Smooth muscle cell (in vitro differentiated cells): ENCODE data around the gene TOM1. TPM values are rescaled to one million over a fixed set of nuclear protein-coding genes. Genes with fewer than 3 reads are reported as not detected.

ENCODE experiments used
- DNase-seq: peaks from one replicate; lab custom pipeline; 2025; ENCODE audit not compliant: unreplicated experiment; lab: John Stamatoyannopoulos, UW
- H2AFZ ChIP-seq: fragments of 200-600 bp; sonication (generic); 2 replicates; pipeline ENCODE4 v1.6.0; 2016; ENCODE audit warnings: antibody characterized with exemption, low read depth, mild to moderate bottlenecking
- H3F3A ChIP-seq: fragments of 200-600 bp; sonication (generic); 2 replicates; pipeline ENCODE4 v1.6.0; 2017; ENCODE audit warnings: antibody characterized with exemption, low read depth
- H3K27ac ChIP-seq: fragments of 200-600 bp; sonication (generic); 2 replicates; pipeline ENCODE4 v1.5.1; 2016; ENCODE audit warnings: low read depth, mild to moderate bottlenecking
- H3K27me3 ChIP-seq: fragments of 200-600 bp; sonication (generic); 2 replicates; pipeline ENCODE4 v1.6.1; 2016; ENCODE audit warnings: low read depth, mild to moderate bottlenecking
- H3K36me3 ChIP-seq: fragments of 200-600 bp; sonication (generic); 2 replicates; pipeline ENCODE4 v1.5.1; 2016; ENCODE audit warnings: low read depth
- H3K4me1 ChIP-seq: fragments of 200-600 bp; sonication (generic); 2 replicates; pipeline ENCODE4 v1.5.1; 2016; ENCODE audit warnings: low read depth
- H3K4me2 ChIP-seq: fragments of 200-600 bp; sonication (generic); 2 replicates; pipeline ENCODE4 v1.6.0; 2016; ENCODE audit warnings: mild to moderate bottlenecking
- H3K4me3 ChIP-seq: fragments of 200-600 bp; sonication (generic); 2 replicates; pipeline ENCODE4 v1.5.1; 2016; ENCODE audit warnings: mild to moderate bottlenecking
- H3K79me2 ChIP-seq: fragments of 200-600 bp; sonication (generic); 2 replicates; pipeline ENCODE4 v1.6.0; 2016; ENCODE audit warnings: low read depth, mild to moderate bottlenecking
- H3K9ac ChIP-seq: fragments of 200-600 bp; sonication (generic); 2 replicates; pipeline ENCODE4 v1.6.0; 2016; ENCODE audit warnings: low read depth
- H3K9me3 ChIP-seq: fragments of 200-600 bp; sonication (generic); replicated peaks from 2 replicates; pipeline ENCODE4 v1.5.1; 2016; ENCODE audit warnings: low read depth
- H4K20me1 ChIP-seq: fragments of 200-600 bp; sonication (generic); 2 replicates; pipeline ENCODE4 v1.6.0; 2016; ENCODE audit warnings: low read depth
- CTCF ChIP-seq: fragments of 200-600 bp; sonication (generic); IDR thresholded peaks from 2 replicates; pipeline ENCODE4 v1.5.1; 2017; ENCODE audit warnings: borderline replicate concordance, mild to moderate bottlenecking, antibody characterized with exemption; ENCODE audit not compliant: insufficient read depth, poor library complexity, severe bottlenecking
- WGBS: methylation state at CpG from one replicate; pipeline ENCODE4 v1.1.7; 2016; ENCODE audit warnings: low lambda C conversion rate; 5-methylcytosine and 5-hydroxymethylcytosine counted together
- polyA plus RNA-seq: library from polyadenylated mRNA; unstranded; fragments of >200 nt; fragmentation: Nextera tagmentation; extraction: Ambion mirVana; gene quantifications from 2 replicates; pipeline ENCODE4 v1.2.1, GENCODE V29; 2016
- total RNA-seq: library from RNA; depleted of rRNA; stranded (reverse); fragments of >200 nt; gene quantifications from 2 replicates; pipeline ENCODE4 v1.2.3, GENCODE V29; 2014

Gene TOM1
- total and polyA plus RNA-seq, 2 experiments from 2014 or later, result 86.1 to 127 TPM

- WGBS, result 94% methylated on average over 1 of the region's 1 CpG
- H3K27ac ChIP-seq, result no peak overlapping the region
- H3K79me2 ChIP-seq, result peaks cover 25% of the 10 kb centered on the region
- H2AFZ ChIP-seq, result no peak overlapping the region
- H3K36me3 ChIP-seq, result peaks cover 4% of the 10 kb centered on the region
- no peak overlapping the region for H3K4me3 ChIP-seq
- no peak overlapping the region for H3K4me2 ChIP-seq
- H4K20me1 ChIP-seq, result peaks cover 62% of the 10 kb centered on the region
- TF ChIP-seq CTCF, result no peak
- no peaks in the 10 kb centered on the region for H3F3A ChIP-seq
- H3K9me3 ChIP-seq, result no peaks in the 10 kb centered on the region
- no peak overlapping the region for H3K9ac ChIP-seq
- no peaks in the 10 kb centered on the region for H3K4me1 ChIP-seq
- no peak for DNase-seq
- no peaks in the 10 kb centered on the region for H3K27me3 ChIP-seq
Observed at GRCh38 chr22:35275580-35275979, 24.1 kb upstream of the TOM1 start.

GRCh38 chr22:35276019-35276418 is 23.7 kb upstream of the TOM1 start:
- no peak overlapping the region for H3K4me3 ChIP-seq
- H3K4me1 ChIP-seq, result no peaks in the 10 kb centered on the region
- peaks cover 64% of the 10 kb centered on the region for H4K20me1 ChIP-seq
- peaks cover 4% of the 10 kb centered on the region for H3K36me3 ChIP-seq
- no peaks in the 10 kb centered on the region for H3K9me3 ChIP-seq
- no peak overlapping the region for H3K4me2 ChIP-seq
- TF ChIP-seq CTCF, result no peak
- DNase-seq, result no peak
- H3K79me2 ChIP-seq, result peaks cover 25% of the 10 kb centered on the region
- no peak overlapping the region for H3K27ac ChIP-seq
- WGBS, result 89% methylated on average over 4 of the region's 4 CpGs
- H3K9ac ChIP-seq, result no peak overlapping the region
- H3F3A ChIP-seq, result no peaks in the 10 kb centered on the region
- H3K27me3 ChIP-seq, result no peaks in the 10 kb centered on the region
- no peak overlapping the region for H2AFZ ChIP-seq

- WGBS, result 100% methylated on average over 1 of the region's 1 CpG
- TF ChIP-seq CTCF, result no peak
- Histone ChIP-seq H3K36me3 (peaks cover 32% of the 10 kb centered on the region), H3K9ac (no peak overlapping the region), H3K4me3 (no peak overlapping the region), H3K27ac (no peak overlapping the region), H4K20me1 (peaks cover 3% of the 10 kb centered on the region), H3K27me3 (no peaks in the 10 kb centered on the region), H3K79me2 (no peaks in the 10 kb centered on the region), H3K4me1 (no peaks in the 10 kb centered on the region), H3K4me2 (no peak overlapping the region), H3K9me3 (no peaks in the 10 kb centered on the region), H3F3A (no peaks in the 10 kb centered on the region), H2AFZ (no peak overlapping the region)
- no peak for DNase-seq
Observed at GRCh38 chr22:35288116-35288515, 11.6 kb upstream of the TOM1 start.

- H3K4me2 ChIP-seq, result no peak overlapping the region
- WGBS, result 97% methylated on average over 3 of the region's 3 CpGs
- no peak overlapping the region for H3K4me3 ChIP-seq
- no peaks in the 10 kb centered on the region for H4K20me1 ChIP-seq
- no peaks in the 10 kb centered on the region for H3F3A ChIP-seq
- peaks cover 31% of the 10 kb centered on the region for H3K36me3 ChIP-seq
- no peak overlapping the region for H3K27ac ChIP-seq
- H2AFZ ChIP-seq, result no peak overlapping the region
- TF ChIP-seq CTCF, result no peak
- no peaks in the 10 kb centered on the region for H3K79me2 ChIP-seq
- DNase-seq, result no peak
- H3K27me3 ChIP-seq, result no peaks in the 10 kb centered on the region
- H3K9me3 ChIP-seq, result no peaks in the 10 kb centered on the region
- H3K4me1 ChIP-seq, result no peaks in the 10 kb centered on the region
- H3K9ac ChIP-seq, result no peak overlapping the region
Observed at GRCh38 chr22:35292786-35293185, 6.9 kb upstream of the TOM1 start.
